Testis (tissue), 3 donors: ENCODE results near the gene CCSER1. TPM values are rescaled to one million over a fixed set of nuclear protein-coding genes. Genes with fewer than 3 reads are reported as not detected.

ENCODE experiments used
- DNase-seq: peaks from one replicate; pipeline ENCODE4 v3.0.0-alpha.2; 2019
- H3K27ac ChIP-seq, 2 donors: fragments of 200-600 bp; sonication (generic); one replicate each; pipeline ENCODE4 v1.5.1; 2019
- H3K27me3 ChIP-seq: fragments of 200-600 bp; sonication (generic); one replicate; pipeline ENCODE4 v1.5.1; 2019
- H3K36me3 ChIP-seq: fragments of 200-600 bp; sonication (generic); one replicate; pipeline ENCODE4 v1.5.1; 2017; ENCODE audit warnings: low read depth; ENCODE audit errors: missing control alignments
- H3K4me1 ChIP-seq: fragments of 200-600 bp; sonication (generic); one replicate; pipeline ENCODE4 v1.5.1; 2019
- H3K4me3 ChIP-seq, 2 donors: fragments of 200-600 bp; sonication (generic); one replicate each; pipeline ENCODE4 v1.5.1; 2017 to 2019
- H3K9me3 ChIP-seq: fragments of 200-600 bp; sonication (generic); one replicate; pipeline ENCODE4 v1.5.1; 2017
- POLR2A ChIP-seq: fragments of 450-650 bp; IDR thresholded peaks from one replicate; pipeline ENCODE4 v1.6.1; 2017; ENCODE audit warnings: antibody characterized with exemption, mild to moderate bottlenecking, moderate library complexity
- WGBS, 2 donors: methylation state at CpG; one replicate each; pipeline ENCODE4 v1.1.5; 2018; 5-methylcytosine and 5-hydroxymethylcytosine counted together
- intact Hi-C: fragments of 100-400 bp; cut with DNase I; formaldehyde crosslinking; loops from one replicate; pipeline ENCODE4 v1.15.1; 2023; ENCODE audit warnings: low total_unique reads
- polyA plus RNA-seq: library from polyadenylated mRNA; stranded (reverse); fragments of 350-450 nt; fragmentation: Illumina TruSeq; extraction: RNeasy Lipid Tissue Mini Kit (QIAGEN cat#74804); gene quantifications from one replicate; pipeline ENCODE4 v1.2.3, GENCODE V29; 2014; ENCODE audit warnings: low read depth, low replicate concordance; ENCODE audit not compliant: insufficient read depth
- total RNA-seq, 2 donors: library from RNA; depleted of rRNA; stranded (reverse); fragments of >200 nt; gene quantifications; one replicate each; pipeline ENCODE4 v1.2.3, GENCODE V29; 2016
- TF ChIP-seq, protein P1 (sequence below), 3 experiments: fragments of 450-650 bp in 2 of 3; fragments of 200-600 bp in 1 of 3; sonication (generic) in 1 of 3; IDR thresholded peaks; one replicate each; pipeline ENCODE4 v1.5.1; 2016 to 2019; ENCODE audit warnings: antibody characterized with exemption in 3 of 3, mild to moderate bottlenecking in 2 of 3, moderate library complexity in 1 of 3

Gene CCSER1
- total and polyA plus RNA-seq, 3 donors from 2014 or later: 20.2 to 105 (median 82.8) TPM

DNA sequence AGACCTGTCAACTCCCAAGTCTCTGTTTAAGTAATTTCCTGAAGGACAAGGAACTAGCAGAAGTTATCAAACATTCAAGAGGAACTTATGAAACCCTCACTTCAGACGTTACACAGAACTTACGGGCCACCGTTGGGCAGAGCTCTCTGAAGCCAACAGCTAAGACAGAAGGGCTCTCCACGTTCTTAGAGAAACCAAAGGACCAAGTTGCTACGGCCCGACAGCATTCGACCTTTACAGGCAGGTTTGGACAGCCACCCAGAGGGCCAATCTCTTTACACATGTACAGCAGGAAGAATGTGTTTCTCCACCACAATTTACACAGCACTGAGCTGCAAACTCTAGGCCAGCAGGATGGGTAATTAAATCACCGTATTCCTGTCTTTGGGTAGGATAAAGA lies 1471.5 kb downstream of the CCSER1 start:
- TF ChIP-seq POLR2A: no peak
- TF ChIP-seq, protein P1, sequence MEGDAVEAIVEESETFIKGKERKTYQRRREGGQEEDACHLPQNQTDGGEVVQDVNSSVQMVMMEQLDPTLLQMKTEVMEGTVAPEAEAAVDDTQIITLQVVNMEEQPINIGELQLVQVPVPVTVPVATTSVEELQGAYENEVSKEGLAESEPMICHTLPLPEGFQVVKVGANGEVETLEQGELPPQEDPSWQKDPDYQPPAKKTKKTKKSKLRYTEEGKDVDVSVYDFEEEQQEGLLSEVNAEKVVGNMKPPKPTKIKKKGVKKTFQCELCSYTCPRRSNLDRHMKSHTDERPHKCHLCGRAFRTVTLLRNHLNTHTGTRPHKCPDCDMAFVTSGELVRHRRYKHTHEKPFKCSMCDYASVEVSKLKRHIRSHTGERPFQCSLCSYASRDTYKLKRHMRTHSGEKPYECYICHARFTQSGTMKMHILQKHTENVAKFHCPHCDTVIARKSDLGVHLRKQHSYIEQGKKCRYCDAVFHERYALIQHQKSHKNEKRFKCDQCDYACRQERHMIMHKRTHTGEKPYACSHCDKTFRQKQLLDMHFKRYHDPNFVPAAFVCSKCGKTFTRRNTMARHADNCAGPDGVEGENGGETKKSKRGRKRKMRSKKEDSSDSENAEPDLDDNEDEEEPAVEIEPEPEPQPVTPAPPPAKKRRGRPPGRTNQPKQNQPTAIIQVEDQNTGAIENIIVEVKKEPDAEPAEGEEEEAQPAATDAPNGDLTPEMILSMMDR (IDR thresholded peaks at IDR 0.05): no peak
- Histone ChIP-seq H3K27ac (no peak overlapping the region), H3K9me3 (no peaks in the 10 kb centered on the region), H3K36me3 (no peaks in the 10 kb centered on the region), H3K4me3 (peak overlapping the region; percentile 7 to 12), H3K27me3 (no peaks in the 10 kb centered on the region), H3K4me1 (no peaks in the 10 kb centered on the region)
- intact Hi-C loops: no loop called here
- WGBS, 2 donors: 48 to 86% methylated on average over 6 to 8 of the region's 8 CpGs
- DNase-seq: peak; percentile 26

DNA sequence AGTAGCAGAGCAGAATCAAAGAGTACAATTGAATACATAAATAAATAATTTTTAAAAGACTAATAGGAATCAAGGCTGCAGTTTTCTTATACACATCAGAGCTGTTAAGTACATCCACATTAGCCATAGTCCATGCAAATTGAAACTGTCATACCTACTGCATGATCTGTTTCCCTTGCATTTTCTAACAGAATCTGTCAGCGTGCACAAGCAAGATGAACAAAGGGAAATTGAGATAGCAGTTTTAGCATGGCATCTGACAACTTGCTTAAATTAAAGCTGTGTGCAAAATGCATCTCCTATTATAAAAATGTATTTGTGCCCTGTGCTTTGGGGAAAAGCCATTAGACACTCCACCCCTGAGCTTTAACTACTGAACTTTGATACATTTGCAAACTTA lies 1473.1 kb downstream of the CCSER1 start:
- 65 to 87% methylated on average over 1 of the region's 1 CpG for WGBS, 2 donors
- no peaks in the 10 kb centered on the region for H3K4me1 ChIP-seq

DNA sequence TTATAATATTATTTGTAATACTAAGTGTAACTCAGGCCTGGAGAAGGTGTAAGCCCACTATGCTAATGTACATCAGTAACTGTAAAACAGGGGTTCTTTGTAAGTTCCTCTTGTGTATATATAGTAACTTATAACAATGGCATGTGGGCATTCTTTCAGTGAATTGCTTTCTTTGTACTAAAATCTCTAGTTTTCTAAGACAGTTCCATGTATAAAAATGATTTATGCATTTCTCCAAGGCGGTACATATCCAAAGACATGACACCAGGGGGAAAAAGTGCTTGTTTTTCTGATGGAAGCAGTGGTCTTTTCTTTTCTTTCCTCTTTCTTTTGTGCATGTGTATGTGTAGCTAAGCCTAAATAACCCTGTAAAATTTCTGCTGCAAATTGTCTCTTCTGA lies 1474.2 kb downstream of the CCSER1 start:
- no peaks in the 10 kb centered on the region for H3K4me1 ChIP-seq
- no peaks in the 10 kb centered on the region for H3K27me3 ChIP-seq
- no peak for DNase-seq
- TF ChIP-seq POLR2A: no peak
- TF ChIP-seq, protein P1 (IDR thresholded peaks at IDR 0.05): no peak
- no peaks in the 10 kb centered on the region for H3K9me3 ChIP-seq
- H3K4me3 ChIP-seq: no peak overlapping the region
- H3K27ac ChIP-seq: no peak overlapping the region
- intact Hi-C loops: no loop called here
- H3K36me3 ChIP-seq: no peaks in the 10 kb centered on the region
- 62 to 76% methylated on average over 1 of the region's 1 CpG for WGBS, 2 donors

More for the DNA sequence above, 1473.1 kb downstream of the CCSER1 start:
- no peak for TF ChIP-seq POLR2A
- TF ChIP-seq, protein P1 (IDR thresholded peaks at IDR 0.05): no peak
- intact Hi-C loops: no loop called here
- no peak for DNase-seq
- no peak overlapping the region for H3K27ac ChIP-seq
- H3K9me3 ChIP-seq: no peaks in the 10 kb centered on the region
- no peaks in the 10 kb centered on the region for H3K36me3 ChIP-seq
- H3K4me3 ChIP-seq: no peak overlapping the region
- no peaks in the 10 kb centered on the region for H3K27me3 ChIP-seq

DNA sequence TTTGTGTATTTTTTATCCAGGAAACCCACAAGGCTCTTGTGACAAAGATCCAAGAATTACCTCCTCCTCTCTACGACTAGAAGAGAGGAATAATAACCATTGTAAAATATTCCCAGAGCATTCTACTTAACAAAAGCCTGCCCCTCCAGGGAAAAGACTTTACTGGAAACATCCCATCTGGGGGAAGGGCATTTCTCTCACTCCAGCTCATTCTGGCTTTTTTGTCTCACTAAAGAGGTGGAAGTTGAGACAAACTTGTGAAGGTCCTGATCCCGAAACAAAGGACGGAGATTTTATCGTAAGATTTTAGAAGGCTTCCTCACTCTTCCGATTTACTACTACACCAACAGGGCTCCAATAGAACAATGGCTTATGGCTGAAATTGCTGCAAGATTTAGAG lies 1484.6 kb downstream of the CCSER1 start:
- Histone ChIP-seq H3K4me3 (no peak overlapping the region), H3K36me3 (no peaks in the 10 kb centered on the region), H3K9me3 (no peaks in the 10 kb centered on the region), H3K27ac (no peak overlapping the region), H3K4me1 (no peaks in the 10 kb centered on the region), H3K27me3 (no peaks in the 10 kb centered on the region)
- TF ChIP-seq, protein P1 (IDR thresholded peaks at IDR 0.05): no peak
- TF ChIP-seq POLR2A: no peak
- 62 to 64% methylated on average over 5 of the region's 5 CpGs for WGBS, 2 donors
- no peak for DNase-seq
- intact Hi-C loops: no loop called here

DNA sequence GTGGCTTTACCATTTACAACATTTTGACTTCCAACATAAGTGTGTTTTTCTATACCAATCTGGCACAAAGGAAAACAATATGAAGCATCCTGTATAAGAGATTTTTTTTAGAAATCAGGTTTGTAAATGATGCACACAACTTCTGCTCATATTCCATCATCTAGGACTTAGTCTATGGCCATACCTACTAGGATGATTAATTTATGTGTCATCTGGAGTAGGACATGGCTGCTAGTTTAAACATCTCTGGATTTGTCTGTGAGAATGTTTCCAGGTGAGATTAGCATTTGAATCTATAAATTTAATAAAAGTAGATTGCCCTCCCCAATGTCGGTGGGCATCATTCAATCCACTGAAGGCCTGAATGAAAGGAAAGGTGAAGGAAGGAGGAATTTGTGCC lies 1493.8 kb downstream of the CCSER1 start:
- intact Hi-C loops: no loop called here
- DNase-seq: no peak
- Histone ChIP-seq H3K27me3 (no peaks in the 10 kb centered on the region), H3K27ac (no peak overlapping the region), H3K4me3 (no peak overlapping the region), H3K36me3 (no peaks in the 10 kb centered on the region), H3K4me1 (no peaks in the 10 kb centered on the region), H3K9me3 (no peaks in the 10 kb centered on the region)
- WGBS, 2 donors: 77 to 82% methylated on average over 1 of the region's 1 CpG
- TF ChIP-seq, protein P1 (IDR thresholded peaks at IDR 0.05): no peak
- no peak for TF ChIP-seq POLR2A
